GM10248 (cell line): Measurements from ENCODE around the gene SNX25.
A peak's percentile ranks its signal among the peaks of the same experiment; 100 is the strongest.

Experiments used
- CTCF ChIA-PET: fragments of 300-600 bp; sonication (Branson Sonifier 250); formaldehyde crosslinking; extraction: SDS; loops from one replicate; lab custom pipeline; 2021; ENCODE audit warnings: antibody characterized with exemption; lab: Yijun Ruan, JAX
- POLR2A ChIA-PET: fragments of 350-650 bp; sonication (Branson Sonifier 250); formaldehyde crosslinking; extraction: SDS; loops from one replicate; lab custom pipeline; 2020; ENCODE audit warnings: antibody characterized with exemption; lab: Yijun Ruan, JAX
- DNase-seq: peaks from one replicate; pipeline ENCODE4 v3.0.0; 2012; ENCODE audit errors: extremely low spot score
- TF ChIP-seq, protein P1 (sequence below): IDR thresholded peaks from 2 replicates; pipeline ENCODE4 v1.5.1; 2012; ENCODE audit warnings: mild to moderate bottlenecking, low read depth; ENCODE audit errors: extremely low read depth, missing control alignments, control extremely low read depth

SNX25 gene

DNA sequence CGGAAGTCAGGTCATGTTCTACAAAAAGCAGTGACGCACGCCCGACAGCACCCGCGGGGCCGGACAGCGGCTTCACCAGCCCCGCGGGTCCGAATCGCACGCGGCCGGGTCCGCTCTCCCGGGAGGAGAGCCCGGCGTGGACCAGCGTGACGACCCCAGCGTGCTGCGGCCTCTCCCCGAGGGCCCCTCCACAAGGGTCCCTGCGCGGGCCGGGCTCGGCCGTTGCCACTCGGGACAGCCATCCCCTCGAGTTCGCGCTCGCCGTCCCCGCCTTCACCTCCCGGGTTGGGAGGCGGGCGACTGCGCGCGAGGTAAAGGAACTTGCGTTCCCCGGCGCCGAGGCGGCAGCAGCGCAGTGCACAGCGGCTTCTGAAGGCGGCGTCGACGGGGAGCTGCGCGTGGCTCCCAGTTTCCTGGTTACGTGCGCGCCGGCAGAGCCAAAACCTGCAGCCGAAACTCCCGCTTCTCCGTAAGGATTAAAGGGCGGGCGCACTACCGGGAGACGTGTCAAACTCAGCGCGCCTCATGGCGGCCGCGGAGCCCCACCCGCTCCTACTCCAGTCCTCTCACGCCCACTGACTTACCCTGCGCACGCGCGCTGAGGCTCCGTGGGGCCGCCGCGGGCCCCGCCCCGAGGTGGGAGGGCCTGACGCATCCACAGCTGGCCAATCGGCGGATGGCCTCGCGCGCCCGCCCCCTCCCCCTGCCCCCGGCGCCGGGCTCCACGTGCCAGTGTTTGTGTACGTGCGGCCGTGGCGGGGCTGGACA lies 186.7 kb downstream of the SNX25 start:
- POLR2A ChIA-PET = interaction anchor here (0.7 to 2.1 kb wide), 6 partner anchors 9 to 187 kb away, joined by 3 to 16 read pairs (median 5); partner anchors contain the start of genes SNX25 and UFSP2
- peak; percentile 99 for DNase-seq
- CTCF ChIA-PET = interaction anchor here (0.8 to 2.2 kb wide), 4 partner anchors 16 to 642 kb away, joined by 3 to 7 read pairs (median 3); no protein-coding TSS in a partner anchor
- TF ChIP-seq, protein P1, sequence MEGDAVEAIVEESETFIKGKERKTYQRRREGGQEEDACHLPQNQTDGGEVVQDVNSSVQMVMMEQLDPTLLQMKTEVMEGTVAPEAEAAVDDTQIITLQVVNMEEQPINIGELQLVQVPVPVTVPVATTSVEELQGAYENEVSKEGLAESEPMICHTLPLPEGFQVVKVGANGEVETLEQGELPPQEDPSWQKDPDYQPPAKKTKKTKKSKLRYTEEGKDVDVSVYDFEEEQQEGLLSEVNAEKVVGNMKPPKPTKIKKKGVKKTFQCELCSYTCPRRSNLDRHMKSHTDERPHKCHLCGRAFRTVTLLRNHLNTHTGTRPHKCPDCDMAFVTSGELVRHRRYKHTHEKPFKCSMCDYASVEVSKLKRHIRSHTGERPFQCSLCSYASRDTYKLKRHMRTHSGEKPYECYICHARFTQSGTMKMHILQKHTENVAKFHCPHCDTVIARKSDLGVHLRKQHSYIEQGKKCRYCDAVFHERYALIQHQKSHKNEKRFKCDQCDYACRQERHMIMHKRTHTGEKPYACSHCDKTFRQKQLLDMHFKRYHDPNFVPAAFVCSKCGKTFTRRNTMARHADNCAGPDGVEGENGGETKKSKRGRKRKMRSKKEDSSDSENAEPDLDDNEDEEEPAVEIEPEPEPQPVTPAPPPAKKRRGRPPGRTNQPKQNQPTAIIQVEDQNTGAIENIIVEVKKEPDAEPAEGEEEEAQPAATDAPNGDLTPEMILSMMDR = no peak

GRCh38 chr4:185396724-185397385 lies 187.5 kb downstream of the SNX25 start, which contains the start of gene ANKRD37:
Gene ANKRD37, plus strand, starts transcription at chr4:185396841. Its CDS starts 83 bp downstream, at chr4:185396924.
- CTCF ChIA-PET = interaction anchor here (0.7 to 2.2 kb wide), 5 partner anchors 16 to 201 kb away, joined by 3 to 7 read pairs (median 3); partner anchors contain the start of gene UFSP2
- POLR2A ChIA-PET = interaction anchor here (0.9 to 2.1 kb wide), 5 partner anchors 9 to 188 kb away, joined by 3 to 16 read pairs (median 7); partner anchors contain the start of genes SNX25 and UFSP2
- TF ChIP-seq, protein P1 = no peak
- no peak for DNase-seq

- TF ChIP-seq, protein P1 = no peak
- DNase-seq = no peak
- POLR2A ChIA-PET = interaction anchor here (0.7 kb wide), 1 partner anchor 179 kb away, joined by 5 read pairs; no protein-coding TSS in a partner anchor
- CTCF ChIA-PET = interaction anchor here (1.0 to 1.6 kb wide), 4 partner anchors 27 to 199 kb away, joined by 3 to 8 read pairs (median 4); partner anchors contain the start of gene UFSP2
Observed at GRCh38 chr4:185398618-185399017, 189.2 kb downstream of the SNX25 start.

- ChIA-PET CTCF (interaction anchor here (1.6 kb wide), 1 partner anchor 198 kb away, joined by 8 read pairs; no protein-coding TSS in a partner anchor), POLR2A (no interaction called here)
- no peak for DNase-seq
- TF ChIP-seq, protein P1 = no peak
Observed at GRCh38 chr4:185399466-185399865, 190.1 kb downstream of the SNX25 start.

- ChIA-PET CTCF (interaction anchor here (1.2 to 2.4 kb wide), 3 partner anchors 9 to 98 kb away, joined by 4 to 8 read pairs (median 5); no protein-coding TSS in a partner anchor), POLR2A (interaction anchor here (0.5 kb wide), 1 partner anchor 8 kb away, joined by 3 read pairs; no protein-coding TSS in a partner anchor)
- TF ChIP-seq, protein P1 = no peak
- DNase-seq = no peak
Observed at GRCh38 chr4:185404031-185404430, 194.6 kb downstream of the SNX25 start.
